HEK293 (cell line): Measurements from ENCODE around the gene CAMKV.

Experiments used
- ZNF112 ChIP-seq: fragments of 450-650 bp; formaldehyde crosslinking; IDR thresholded peaks from 2 replicates; pipeline ENCODE4 v1.5.0; 2017; ENCODE audit warnings: missing biosample characterization, missing genetic modification characterization
- ZNF324 ChIP-seq: fragments of 450-650 bp; formaldehyde crosslinking; IDR thresholded peaks from 2 replicates; pipeline ENCODE4 v1.5.1; 2016; ENCODE audit warnings: missing biosample characterization, missing genetic modification characterization
- TF ChIP-seq, protein P1 (sequence below): fragments of 450-650 bp; formaldehyde crosslinking; IDR thresholded peaks from 2 replicates; pipeline ENCODE4 v1.5.1; 2016; ENCODE audit warnings: missing biosample characterization, missing genetic modification characterization
- TF ChIP-seq, protein P2 (sequence below): fragments of 450-650 bp; IDR thresholded peaks from 2 replicates; pipeline ENCODE4 v1.5.1; 2018; ENCODE audit warnings: missing biosample characterization, missing genetic modification characterization
- TF ChIP-seq, protein P3 (sequence below): fragments of 450-650 bp; formaldehyde crosslinking; IDR thresholded peaks from 2 replicates; pipeline ENCODE4 v1.5.1; 2016; ENCODE audit warnings: missing biosample characterization, missing genetic modification characterization

DNA sequence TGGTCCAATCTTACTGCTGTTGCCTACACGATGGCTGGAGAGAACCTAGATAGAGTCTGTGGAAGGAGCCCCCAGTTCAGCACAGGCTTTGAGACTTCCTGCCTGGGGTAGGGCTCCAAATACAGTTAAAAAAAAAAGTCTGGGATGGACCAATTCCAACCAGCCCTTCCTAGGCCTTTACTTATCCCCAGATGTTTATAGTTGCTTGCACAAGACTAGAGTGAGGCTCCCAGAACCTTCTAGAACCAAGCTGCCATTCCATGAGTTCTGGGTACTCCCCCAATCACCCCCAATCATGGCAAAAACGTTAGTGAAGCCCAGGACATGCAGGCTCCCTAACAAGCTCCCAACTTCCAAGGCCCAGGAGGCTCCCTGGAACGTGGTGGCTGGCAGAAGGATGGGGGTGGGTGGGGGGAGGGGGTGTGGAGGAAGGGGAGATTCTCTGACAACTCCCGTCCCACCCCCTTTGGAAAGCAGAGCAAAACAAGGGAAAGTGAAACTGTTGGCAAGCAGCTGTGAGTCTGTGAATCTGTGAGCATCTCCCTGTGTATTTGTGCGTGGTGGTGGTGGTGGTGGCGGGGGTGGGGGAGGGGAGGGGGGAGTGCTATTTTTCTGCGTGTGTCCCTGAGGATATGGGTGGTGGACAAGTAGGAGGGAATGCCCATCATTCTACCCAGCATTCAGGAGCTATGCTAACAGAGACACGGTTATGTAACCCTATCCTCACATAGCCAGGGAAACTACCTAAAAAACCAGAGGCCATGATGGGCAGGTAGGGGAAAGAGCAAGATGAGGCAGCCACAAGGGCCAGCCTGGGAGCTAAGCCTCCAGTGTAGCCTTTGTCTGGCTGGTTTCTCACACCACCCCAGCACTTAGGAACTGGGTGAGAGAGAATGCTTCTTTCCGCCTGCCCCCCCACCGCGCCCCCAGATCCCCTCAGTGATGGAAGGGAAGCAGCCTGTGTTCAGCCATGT lies 31.9 kb upstream of the CAMKV start:
- TF ChIP-seq, protein P1, sequence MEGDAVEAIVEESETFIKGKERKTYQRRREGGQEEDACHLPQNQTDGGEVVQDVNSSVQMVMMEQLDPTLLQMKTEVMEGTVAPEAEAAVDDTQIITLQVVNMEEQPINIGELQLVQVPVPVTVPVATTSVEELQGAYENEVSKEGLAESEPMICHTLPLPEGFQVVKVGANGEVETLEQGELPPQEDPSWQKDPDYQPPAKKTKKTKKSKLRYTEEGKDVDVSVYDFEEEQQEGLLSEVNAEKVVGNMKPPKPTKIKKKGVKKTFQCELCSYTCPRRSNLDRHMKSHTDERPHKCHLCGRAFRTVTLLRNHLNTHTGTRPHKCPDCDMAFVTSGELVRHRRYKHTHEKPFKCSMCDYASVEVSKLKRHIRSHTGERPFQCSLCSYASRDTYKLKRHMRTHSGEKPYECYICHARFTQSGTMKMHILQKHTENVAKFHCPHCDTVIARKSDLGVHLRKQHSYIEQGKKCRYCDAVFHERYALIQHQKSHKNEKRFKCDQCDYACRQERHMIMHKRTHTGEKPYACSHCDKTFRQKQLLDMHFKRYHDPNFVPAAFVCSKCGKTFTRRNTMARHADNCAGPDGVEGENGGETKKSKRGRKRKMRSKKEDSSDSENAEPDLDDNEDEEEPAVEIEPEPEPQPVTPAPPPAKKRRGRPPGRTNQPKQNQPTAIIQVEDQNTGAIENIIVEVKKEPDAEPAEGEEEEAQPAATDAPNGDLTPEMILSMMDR: no peak
- TF ChIP-seq, protein P2, sequence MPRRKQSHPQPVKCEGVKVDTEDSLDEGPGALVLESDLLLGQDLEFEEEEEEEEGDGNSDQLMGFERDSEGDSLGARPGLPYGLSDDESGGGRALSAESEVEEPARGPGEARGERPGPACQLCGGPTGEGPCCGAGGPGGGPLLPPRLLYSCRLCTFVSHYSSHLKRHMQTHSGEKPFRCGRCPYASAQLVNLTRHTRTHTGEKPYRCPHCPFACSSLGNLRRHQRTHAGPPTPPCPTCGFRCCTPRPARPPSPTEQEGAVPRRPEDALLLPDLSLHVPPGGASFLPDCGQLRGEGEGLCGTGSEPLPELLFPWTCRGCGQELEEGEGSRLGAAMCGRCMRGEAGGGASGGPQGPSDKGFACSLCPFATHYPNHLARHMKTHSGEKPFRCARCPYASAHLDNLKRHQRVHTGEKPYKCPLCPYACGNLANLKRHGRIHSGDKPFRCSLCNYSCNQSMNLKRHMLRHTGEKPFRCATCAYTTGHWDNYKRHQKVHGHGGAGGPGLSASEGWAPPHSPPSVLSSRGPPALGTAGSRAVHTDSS (tag by site-specific recombination): no peak
- TF ChIP-seq ZNF324 (tag by site-specific recombination) (no peak), ZNF112 (tag by site-specific recombination) (no peak)
- TF ChIP-seq, protein P3, sequence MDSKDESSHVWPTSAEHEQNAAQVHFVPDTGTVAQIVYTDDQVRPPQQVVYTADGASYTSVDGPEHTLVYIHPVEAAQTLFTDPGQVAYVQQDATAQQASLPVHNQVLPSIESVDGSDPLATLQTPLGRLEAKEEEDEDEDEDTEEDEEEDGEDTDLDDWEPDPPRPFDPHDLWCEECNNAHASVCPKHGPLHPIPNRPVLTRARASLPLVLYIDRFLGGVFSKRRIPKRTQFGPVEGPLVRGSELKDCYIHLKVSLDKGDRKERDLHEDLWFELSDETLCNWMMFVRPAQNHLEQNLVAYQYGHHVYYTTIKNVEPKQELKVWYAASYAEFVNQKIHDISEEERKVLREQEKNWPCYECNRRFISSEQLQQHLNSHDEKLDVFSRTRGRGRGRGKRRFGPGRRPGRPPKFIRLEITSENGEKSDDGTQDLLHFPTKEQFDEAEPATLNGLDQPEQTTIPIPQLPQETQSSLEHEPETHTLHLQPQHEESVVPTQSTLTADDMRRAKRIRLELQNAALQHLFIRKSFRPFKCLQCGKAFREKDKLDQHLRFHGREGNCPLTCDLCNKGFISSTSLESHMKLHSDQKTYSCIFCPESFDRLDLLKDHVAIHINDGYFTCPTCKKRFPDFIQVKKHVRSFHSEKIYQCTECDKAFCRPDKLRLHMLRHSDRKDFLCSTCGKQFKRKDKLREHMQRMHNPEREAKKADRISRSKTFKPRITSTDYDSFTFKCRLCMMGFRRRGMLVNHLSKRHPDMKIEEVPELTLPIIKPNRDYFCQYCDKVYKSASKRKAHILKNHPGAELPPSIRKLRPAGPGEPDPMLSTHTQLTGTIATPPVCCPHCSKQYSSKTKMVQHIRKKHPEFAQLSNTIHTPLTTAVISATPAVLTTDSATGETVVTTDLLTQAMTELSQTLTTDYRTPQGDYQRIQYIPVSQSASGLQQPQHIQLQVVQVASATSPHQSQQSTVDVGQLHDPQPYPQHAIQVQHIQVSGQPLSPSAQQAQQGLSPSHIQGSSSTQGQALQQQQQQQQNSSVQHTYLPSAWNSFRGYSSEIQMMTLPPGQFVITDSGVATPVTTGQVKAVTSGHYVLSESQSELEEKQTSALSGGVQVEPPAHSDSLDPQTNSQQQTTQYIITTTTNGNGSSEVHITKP (tag by site-specific recombination): no peak
